ENCODE results near the gene RASGRF1. TPM values are rescaled to one million over a fixed set of nuclear protein-coding genes. Genes with fewer than 3 reads are reported as not detected.

The RASGRF1 gene
- total RNA-seq, 4 donors from 2014 or later, result 0.80 TPM; not detected in 3

DNA sequence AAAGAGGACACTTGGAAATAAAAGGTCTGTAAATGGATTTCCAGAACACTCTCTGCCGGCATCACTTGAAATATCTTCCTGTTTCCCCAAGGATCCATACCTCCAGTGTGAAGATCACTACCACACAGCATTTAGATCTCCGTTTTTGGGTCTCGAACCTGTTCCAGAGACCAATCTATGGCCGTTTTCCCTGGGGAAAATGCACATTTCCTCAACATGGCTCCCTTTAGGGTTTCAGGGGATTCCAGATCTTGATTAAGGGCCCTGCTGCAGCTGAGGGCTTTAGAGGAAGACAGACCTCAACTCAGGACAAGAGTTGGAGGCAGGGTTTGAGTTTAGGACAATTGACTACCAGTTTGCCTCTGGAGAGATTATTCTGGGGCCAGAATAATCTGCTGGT, 147.8 kb downstream of the RASGRF1 start:
- WGBS, result 97% methylated on average over 4 of the region's 4 CpGs
- Histone ChIP-seq H3K27ac (no peak overlapping the region), H3K36me3 (no peaks in the 10 kb centered on the region), H3K27me3 (no peaks in the 10 kb centered on the region), H3K9me3 (no peaks in the 10 kb centered on the region), H3K4me1 (peaks cover 35% of the 10 kb centered on the region), H3K4me3 (no peak overlapping the region)
- TF ChIP-seq POLR2AphosphoS5 (IDR thresholded peaks at IDR 0.05), result no peak
- TF ChIP-seq, protein P1, sequence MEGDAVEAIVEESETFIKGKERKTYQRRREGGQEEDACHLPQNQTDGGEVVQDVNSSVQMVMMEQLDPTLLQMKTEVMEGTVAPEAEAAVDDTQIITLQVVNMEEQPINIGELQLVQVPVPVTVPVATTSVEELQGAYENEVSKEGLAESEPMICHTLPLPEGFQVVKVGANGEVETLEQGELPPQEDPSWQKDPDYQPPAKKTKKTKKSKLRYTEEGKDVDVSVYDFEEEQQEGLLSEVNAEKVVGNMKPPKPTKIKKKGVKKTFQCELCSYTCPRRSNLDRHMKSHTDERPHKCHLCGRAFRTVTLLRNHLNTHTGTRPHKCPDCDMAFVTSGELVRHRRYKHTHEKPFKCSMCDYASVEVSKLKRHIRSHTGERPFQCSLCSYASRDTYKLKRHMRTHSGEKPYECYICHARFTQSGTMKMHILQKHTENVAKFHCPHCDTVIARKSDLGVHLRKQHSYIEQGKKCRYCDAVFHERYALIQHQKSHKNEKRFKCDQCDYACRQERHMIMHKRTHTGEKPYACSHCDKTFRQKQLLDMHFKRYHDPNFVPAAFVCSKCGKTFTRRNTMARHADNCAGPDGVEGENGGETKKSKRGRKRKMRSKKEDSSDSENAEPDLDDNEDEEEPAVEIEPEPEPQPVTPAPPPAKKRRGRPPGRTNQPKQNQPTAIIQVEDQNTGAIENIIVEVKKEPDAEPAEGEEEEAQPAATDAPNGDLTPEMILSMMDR (IDR thresholded peaks at IDR 0.05), result no peak
- no peak for TF ChIP-seq POLR2A (IDR thresholded peaks at IDR 0.05)
- no peak for TF ChIP-seq EP300 (IDR thresholded peaks at IDR 0.05)
- no peak for DNase-seq (ENCODE audit: low spot score in 2 of 2)

DNA sequence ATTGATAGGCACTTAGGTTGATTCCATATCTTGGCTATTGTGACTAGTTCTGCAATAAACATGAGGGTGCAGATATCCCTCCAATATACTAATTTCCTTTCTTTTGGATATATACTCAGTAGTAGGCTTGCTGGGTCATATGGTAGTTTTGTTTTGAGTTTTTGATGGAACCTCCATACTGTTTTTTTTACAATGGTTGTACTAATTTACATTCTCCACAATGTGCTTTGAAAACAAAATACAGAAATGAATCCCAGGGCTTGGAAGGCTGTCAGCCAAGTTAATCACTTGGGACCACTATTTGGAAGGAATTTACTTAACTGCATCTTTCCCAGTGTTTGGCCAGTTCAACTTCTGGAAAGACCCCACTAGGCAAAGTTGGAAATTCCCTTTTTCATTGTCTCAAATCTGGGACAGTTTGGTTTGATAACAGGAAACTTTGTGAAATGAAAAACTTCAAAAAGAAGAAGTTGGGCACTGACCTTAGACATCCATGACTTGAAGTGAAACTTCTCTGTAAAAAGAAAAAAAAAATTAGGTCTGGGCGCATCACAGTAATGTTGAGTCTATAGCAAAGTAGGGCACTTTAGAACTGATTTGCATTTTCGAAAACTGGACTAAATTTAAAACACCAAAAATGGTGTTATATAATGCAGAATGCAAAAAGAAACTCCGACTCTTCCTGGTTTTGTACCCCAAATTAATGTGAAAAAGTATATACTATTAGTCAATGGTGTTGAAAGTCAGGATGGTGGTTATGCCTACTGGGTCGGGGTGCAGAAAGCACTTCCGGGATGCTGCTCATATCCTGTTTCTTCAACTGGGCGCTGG, 151.7 kb downstream of the RASGRF1 start:
- H3K27me3 ChIP-seq, result no peaks in the 10 kb centered on the region
- WGBS, result 75% methylated on average over 6 of the region's 6 CpGs
- H3K27ac ChIP-seq, result peak overlapping the region; percentile 47
- H3K4me3 ChIP-seq, result no peak overlapping the region
- H3K9me3 ChIP-seq, result no peaks in the 10 kb centered on the region
- peaks cover 16% of the 10 kb centered on the region for H3K36me3 ChIP-seq
- DNase-seq (ENCODE audit: low spot score in 2 of 2), result no peak
- TF ChIP-seq, protein P1 (IDR thresholded peaks at IDR 0.05), result no peak
- TF ChIP-seq POLR2A (IDR thresholded peaks at IDR 0.05), result no peak
- no peak for TF ChIP-seq POLR2AphosphoS5 (IDR thresholded peaks at IDR 0.05)
- TF ChIP-seq EP300 (IDR thresholded peaks at IDR 0.05), result no peak
- peaks cover 43% of the 10 kb centered on the region for H3K4me1 ChIP-seq

GRCh38 chr15:78937132-78937739, 153.3 kb downstream of the RASGRF1 start:
- peak in 1 of 2 donors; percentile 75 for DNase-seq (ENCODE audit: low spot score in 2 of 2)
- Histone ChIP-seq H3K9me3 (no peaks in the 10 kb centered on the region), H3K36me3 (peaks cover 23% of the 10 kb centered on the region), H3K4me1 (peaks cover 43% of the 10 kb centered on the region), H3K27me3 (no peaks in the 10 kb centered on the region), H3K4me3 (no peak overlapping the region), H3K27ac (peak overlapping the region; percentile 22)
- TF ChIP-seq, protein P1 (IDR thresholded peaks at IDR 0.05), result no peak
- TF ChIP-seq POLR2AphosphoS5 (IDR thresholded peaks at IDR 0.05), result no peak
- TF ChIP-seq EP300 (IDR thresholded peaks at IDR 0.05), result no peak
- no peak for TF ChIP-seq POLR2A (IDR thresholded peaks at IDR 0.05)
- 61% methylated on average over 14 of the region's 14 CpGs for WGBS

DNA sequence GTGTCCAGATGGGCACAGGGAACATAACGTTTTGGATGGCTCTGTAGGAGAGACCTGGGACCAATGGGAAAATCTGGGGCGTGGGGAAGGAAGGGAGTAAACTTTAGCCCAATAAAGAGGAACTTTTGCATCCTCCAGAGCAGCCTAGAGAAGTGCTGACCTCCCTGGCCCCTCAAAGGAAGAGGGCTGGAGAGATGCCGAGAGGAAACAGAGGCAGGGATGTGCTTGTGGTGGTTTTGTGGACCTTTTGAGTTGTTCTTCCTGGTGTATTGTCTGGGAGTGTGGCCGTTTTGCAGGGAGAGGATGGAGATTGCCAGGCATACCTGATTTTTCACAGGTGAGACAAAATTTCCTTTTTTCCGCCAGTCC, 155.9 kb downstream of the RASGRF1 start:
- Histone ChIP-seq H3K27ac (no peak overlapping the region), H3K27me3 (no peaks in the 10 kb centered on the region), H3K9me3 (no peaks in the 10 kb centered on the region), H3K4me3 (no peak overlapping the region), H3K36me3 (peaks cover 23% of the 10 kb centered on the region), H3K4me1 (peaks cover 55% of the 10 kb centered on the region)
- no peak for TF ChIP-seq POLR2AphosphoS5 (IDR thresholded peaks at IDR 0.05)
- no peak for TF ChIP-seq POLR2A (IDR thresholded peaks at IDR 0.05)
- TF ChIP-seq, protein P1 (IDR thresholded peaks at IDR 0.05), result no peak
- TF ChIP-seq EP300 (IDR thresholded peaks at IDR 0.05), result no peak
- no peak for DNase-seq (ENCODE audit: low spot score in 2 of 2)
- WGBS, result 56% methylated on average over 5 of the region's 5 CpGs
